Fibroblast of skin of right biceps (primary cell): ENCODE measurements around the gene AHCTF1.
"Not testable (repeated sequence)": the region's sequence is repeated elsewhere in the genome, so short reads cannot be mapped to it uniquely, and the experiment has no call there.

Experiments used
- DNase-seq: peaks from one replicate; pipeline ENCODE4 v3.0.0-alpha.2; 2013

AHCTF1 gene

GRCh38 chr1:246921481-246921880 lies 10.3 kb downstream of the AHCTF1 start:
- DNase-seq = no peak

GRCh38 chr1:246919902-246920301 lies 11.8 kb downstream of the AHCTF1 start:
- no peak for DNase-seq

GRCh38 chr1:246916026-246916923 lies 15.5 kb downstream of the AHCTF1 start:
- not testable (repeated sequence) for DNase-seq

- DNase-seq = peak; percentile 41
Measured at GRCh38 chr1:246907472-246907871, 24.3 kb downstream of the AHCTF1 start.

GRCh38 chr1:246906833-246907232 lies 24.9 kb downstream of the AHCTF1 start:
- DNase-seq = no peak

GRCh38 chr1:246901874-246902273 lies 29.9 kb downstream of the AHCTF1 start:
- DNase-seq = no peak

GRCh38 chr1:246897302-246897701 lies 34.4 kb downstream of the AHCTF1 start:
- no peak for DNase-seq

GRCh38 chr1:246893191-246893939 lies 38.4 kb downstream of the AHCTF1 start:
- DNase-seq = no peak

GRCh38 chr1:246891105-246891504 lies 40.6 kb downstream of the AHCTF1 start:
- no peak for DNase-seq

- no peak for DNase-seq
Measured at GRCh38 chr1:246888522-246888921, 43.2 kb downstream of the AHCTF1 start.

GRCh38 chr1:246885389-246885788 lies 46.4 kb downstream of the AHCTF1 start:
- not testable (repeated sequence) for DNase-seq

- DNase-seq = no peak
Measured at GRCh38 chr1:246878551-246878950, 53.2 kb downstream of the AHCTF1 start.

GRCh38 chr1:246876431-246876830 lies 55.3 kb downstream of the AHCTF1 start:
- no peak for DNase-seq

- peak; percentile 77 for DNase-seq
Measured at GRCh38 chr1:246875041-246876026, 56.4 kb downstream of the AHCTF1 start.

GRCh38 chr1:246865921-246866320 lies 65.8 kb downstream of the AHCTF1 start:
- no peak for DNase-seq

- DNase-seq = not testable (repeated sequence)
Measured at GRCh38 chr1:246863791-246864190, 68.0 kb downstream of the AHCTF1 start.

GRCh38 chr1:246860401-246860800 lies 71.3 kb downstream of the AHCTF1 start:
- DNase-seq = no peak

- no peak for DNase-seq
Measured at GRCh38 chr1:246856371-246856770, 75.4 kb downstream of the AHCTF1 start.

- not testable (repeated sequence) for DNase-seq
Measured at GRCh38 chr1:246850640-246851039, 81.1 kb downstream of the AHCTF1 start.

- no peak for DNase-seq
Measured at GRCh38 chr1:246843876-246844275, 87.9 kb downstream of the AHCTF1 start.

GRCh38 chr1:246840761-246841160 lies 91.0 kb downstream of the AHCTF1 start:
- not testable (repeated sequence) for DNase-seq

- no peak for DNase-seq
Measured at GRCh38 chr1:246838118-246838456, 93.7 kb downstream of the AHCTF1 start.
